Activated CD4-positive, alpha-beta T cell treated with anti-CD3 and anti-CD28 coated beads, Interleukin-2, amount 50 U/mL, for 24 hours (primary cell): ENCODE data around the gene SPI1.
"Not testable (repeated sequence)": the region's sequence is repeated elsewhere in the genome, so short reads cannot be mapped to it uniquely, and the experiment has no call there.

Source experiments
- DNase-seq, 2 donors: peaks; one replicate each; pipeline ENCODE4 v3.0.0-alpha.2; 2020; ENCODE audit warnings: low read depth in 1 of 2, low spot score in 1 of 2

The SPI1 gene

GRCh38 chr11:47342036-47342803, 36.1 kb downstream of the SPI1 start:
- no peak for DNase-seq

GRCh38 chr11:47340980-47341775, 37.2 kb downstream of the SPI1 start:
- DNase-seq, result no peak

GRCh38 chr11:47340010-47340409, 38.3 kb downstream of the SPI1 start:
- no peak for DNase-seq

- no peak for DNase-seq
Observed at GRCh38 chr11:47338396-47339241, 39.7 kb downstream of the SPI1 start.

GRCh38 chr11:47337229-47337924, 41.0 kb downstream of the SPI1 start:
- no peak for DNase-seq

- DNase-seq, result no peak
Observed at GRCh38 chr11:47336595-47336994, 41.8 kb downstream of the SPI1 start.

- no peak for DNase-seq
Observed at GRCh38 chr11:47335733-47336132, 42.6 kb downstream of the SPI1 start.

GRCh38 chr11:47334699-47335411, 43.5 kb downstream of the SPI1 start:
- DNase-seq, result not testable (repeated sequence)

- no peak for DNase-seq
Observed at GRCh38 chr11:47333886-47334443, 44.4 kb downstream of the SPI1 start.

GRCh38 chr11:47333526-47333845, 44.9 kb downstream of the SPI1 start:
- no peak for DNase-seq

GRCh38 chr11:47332791-47333525, 45.4 kb downstream of the SPI1 start:
- no peak for DNase-seq

GRCh38 chr11:47332303-47332711, 46.0 kb downstream of the SPI1 start:
- DNase-seq, result no peak

GRCh38 chr11:47331454-47332302, 46.7 kb downstream of the SPI1 start:
- DNase-seq, result no peak

- DNase-seq, result no peak
Observed at GRCh38 chr11:47329987-47330931, 48.1 kb downstream of the SPI1 start.

- no peak for DNase-seq
Observed at GRCh38 chr11:47329431-47329986, 48.8 kb downstream of the SPI1 start.

GRCh38 chr11:47328449-47329390, 49.6 kb downstream of the SPI1 start:
- DNase-seq, result no peak
